ENCODE measurements around the gene MMD.

MMD gene

GRCh38 chr17:55368706-55369105 is 52.9 kb downstream of the MMD start:
- no peak for TF ChIP-seq CTCF (IDR thresholded peaks at IDR 0.05; ENCODE audit: borderline replicate concordance, insufficient read depth, low read depth, low read length)
- H3K4me3 ChIP-seq (ENCODE audit: low read depth, low read length), result no peak overlapping the region

- no peak overlapping the region for H3K4me3 ChIP-seq (ENCODE audit: low read depth, low read length)
- TF ChIP-seq CTCF (IDR thresholded peaks at IDR 0.05; ENCODE audit: borderline replicate concordance, insufficient read depth, low read depth, low read length), result no peak
Measured at GRCh38 chr17:55366020-55366481, 55.6 kb downstream of the MMD start.

GRCh38 chr17:55363033-55363432 is 58.6 kb downstream of the MMD start:
- H3K4me3 ChIP-seq (ENCODE audit: low read depth, low read length), result no peak overlapping the region
- no peak for TF ChIP-seq CTCF (IDR thresholded peaks at IDR 0.05; ENCODE audit: borderline replicate concordance, insufficient read depth, low read depth, low read length)

- no peak for TF ChIP-seq CTCF (IDR thresholded peaks at IDR 0.05; ENCODE audit: borderline replicate concordance, insufficient read depth, low read depth, low read length)
- H3K4me3 ChIP-seq (ENCODE audit: low read depth, low read length), result no peak overlapping the region
Measured at GRCh38 chr17:55360971-55361370, 60.7 kb downstream of the MMD start.

GRCh38 chr17:55356434-55357328 is 65.0 kb downstream of the MMD start:
- H3K4me3 ChIP-seq (ENCODE audit: low read depth, low read length), result no peak overlapping the region
- peak; percentile 72; the same call in 1 of the 2 replicates for TF ChIP-seq CTCF (IDR thresholded peaks at IDR 0.05; ENCODE audit: borderline replicate concordance, insufficient read depth, low read depth, low read length)

GRCh38 chr17:55354941-55355340 is 66.7 kb downstream of the MMD start:
- no peak overlapping the region for H3K4me3 ChIP-seq (ENCODE audit: low read depth, low read length)
- TF ChIP-seq CTCF (IDR thresholded peaks at IDR 0.05; ENCODE audit: borderline replicate concordance, insufficient read depth, low read depth, low read length), result no peak

GRCh38 chr17:55354010-55354409 is 67.6 kb downstream of the MMD start:
- H3K4me3 ChIP-seq (ENCODE audit: low read depth, low read length), result no peak overlapping the region
- no peak for TF ChIP-seq CTCF (IDR thresholded peaks at IDR 0.05; ENCODE audit: borderline replicate concordance, insufficient read depth, low read depth, low read length)

Measured in GM12875 (cell line).